HepG2 (cell line): ENCODE results near the gene CTAG2. TPM values are rescaled to one million over a fixed set of nuclear protein-coding genes. Genes with fewer than 3 reads are reported as not detected.

Experiments
- ATAC-seq: fragments of 200-7000 bp; cut with Tn5 transposase; 3 replicates; pipeline ENCODE4 v1.9.1; 2020; ENCODE audit warnings: mild to moderate bottlenecking, moderate library complexity
- BruUV-seq: library from RNA; stranded (reverse); fragments of 400-500 nt; replicated peaks from 2 replicates; lab custom pipeline; 2021; lab: Mats Ljungman, UMichigan
- CTCF ChIA-PET: fragments of 300-600 bp; formaldehyde crosslinking; extraction: SDS; loops from one replicate; lab custom pipeline; 2021; ENCODE audit warnings: low total read pairs, inconsistent platforms, low intra/inter-chr PET ratio; lab: Yijun Ruan, JAX
- POLR2A ChIA-PET: fragments of 350-600 bp; sonication (Branson Sonifier 250); formaldehyde crosslinking; loops from one replicate; lab custom pipeline; 2020; ENCODE audit warnings: antibody characterized with exemption, inconsistent platforms; lab: Yijun Ruan, JAX
- DNase-seq: peaks from one replicate; pipeline ENCODE4 v3.0.0-alpha.2; 2015; ENCODE audit warnings: low spot score
- FAIRE-seq: peaks from 3 replicates; lab custom pipeline; 2011; peaks lifted over from hg19 to GRCh38; lab: Jason Lieb, UNC
- H2AFZ ChIP-seq: one replicate; pipeline ENCODE4 v1.6.1; 2011; ENCODE audit warnings: low read length, inconsistent platforms
- H3K27ac ChIP-seq: fragments of 300-600 bp; 3 replicates; pipeline ENCODE4 v1.8.0; 2011; ENCODE audit warnings: mixed run types, mild to moderate bottlenecking, mixed read lengths, low read length, inconsistent platforms; ENCODE audit not compliant: insufficient read depth; ENCODE audit errors: extremely low read length
- H3K27me3 ChIP-seq, 2 experiments: fragments of 200-600 bp in 1 of 2; 2 replicates in 1 of 2; 3 replicates in 1 of 2; pipeline versions ENCODE4 v1.6.0 to v1.8.0; 2011; ENCODE audit warnings: low read length in 2 of 2, mild to moderate bottlenecking in 2 of 2, moderate library complexity in 2 of 2, inconsistent platforms in 1 of 2; ENCODE audit not compliant: insufficient read depth in 2 of 2, control insufficient read depth in 1 of 2
- H3K36me3 ChIP-seq, 2 experiments: fragments of 200-600 bp in 1 of 2; replicated peaks in 1 of 2; 2 replicates in 1 of 2; 3 replicates in 1 of 2; pipeline versions ENCODE4 v1.5.1 to v1.8.0; 2011; ENCODE audit warnings: low read length in 2 of 2, inconsistent platforms in 1 of 2; ENCODE audit not compliant: insufficient read depth in 2 of 2, control insufficient read depth in 1 of 2
- H3K4me1 ChIP-seq: 2 replicates; pipeline ENCODE4 v1.5.1; 2012; ENCODE audit warnings: low read length, inconsistent platforms; ENCODE audit not compliant: insufficient read depth
- H3K4me2 ChIP-seq: 2 replicates; pipeline ENCODE4 v1.6.0; 2011; ENCODE audit warnings: low read depth, low read length, inconsistent platforms
- H3K4me3 ChIP-seq, 3 experiments: fragments of 200-600 bp in 1 of 3; sonication (generic), shearing (Covaris generic) in 1 of 3; replicated peaks in 1 of 3; 2 replicates each; pipeline ENCODE4 v1.5.1; 2011 to 2016; ENCODE audit warnings: low read length in 3 of 3, inconsistent platforms in 2 of 3, low read depth in 2 of 3, mild to moderate bottlenecking in 2 of 3, control low read depth in 1 of 3, mixed read lengths in 1 of 3; ENCODE audit not compliant: insufficient read depth in 1 of 3
- H3K79me2 ChIP-seq: one replicate; pipeline ENCODE4 v1.6.1; 2011; ENCODE audit warnings: low read length, inconsistent platforms; ENCODE audit not compliant: insufficient read depth
- H3K9ac ChIP-seq: 2 replicates; pipeline ENCODE4 v1.6.0; 2011; ENCODE audit warnings: mild to moderate bottlenecking, low read depth, low read length, inconsistent platforms; ENCODE audit not compliant: insufficient read depth
- H3K9me3 ChIP-seq: 2 replicates; pipeline ENCODE4 v1.5.1; 2012; ENCODE audit warnings: mild to moderate bottlenecking, low read length
- H4K20me1 ChIP-seq: 2 replicates; pipeline ENCODE4 v1.6.0; 2011; ENCODE audit warnings: inconsistent platforms, mild to moderate bottlenecking, low read length, moderate library complexity; ENCODE audit not compliant: insufficient read depth
- DNMT3B ChIP-seq: conservative IDR thresholded peaks from 2 replicates; pipeline ENCODE4 v1.6.1; 2016; ENCODE audit warnings: missing biosample characterization, control low read depth
- HNF1A ChIP-seq, 2 experiments: sonication (generic) in 1 of 2; formaldehyde crosslinking in 1 of 2; IDR thresholded peaks; 2 replicates each; pipeline versions ENCODE4 v1.4.0 to v1.6.1; 2016 to 2020; ENCODE audit warnings: borderline replicate concordance in 1 of 2, low read depth in 1 of 2, mild to moderate bottlenecking in 1 of 2, missing genetic modification reagents in 1 of 2
- IKZF5 ChIP-seq: IDR thresholded peaks from 2 replicates; pipeline ENCODE4 v1.6.1; 2018; ENCODE audit warnings: missing genetic modification reagents, mild to moderate bottlenecking, missing compliant biosample characterization
- WGBS: methylation state at CpG from one replicate; pipeline ENCODE4 v1.1.6; 2017; ENCODE audit warnings: low lambda C conversion rate; 5-methylcytosine and 5-hydroxymethylcytosine counted together
- in situ Hi-C: cut with HindIII; loops from 2 replicates; pipeline ENCODE4 v1.10.0; 2017; ENCODE audit warnings: low pct_unique_long_range_greater_than_20kb; ENCODE audit not compliant: extremely low pct_ligation_motif_present
- intact Hi-C: fragments of 100-400 bp; cut with micrococcal nuclease; formaldehyde crosslinking; loops from one replicate; pipeline ENCODE4 v1.10.0; 2022; ENCODE audit not compliant: unreplicated experiment
- polyA plus RNA-seq, 8 experiments: library from polyadenylated mRNA; depleted of rRNA in 3 of 8; stranded (reverse) in 7 of 8; unstranded in 1 of 8; fragments of >200 nt; fragmentation: Illumina TruSeq in 4 of 8; extraction: Trizol in 4 of 8; gene quantifications; 2 replicates each; pipeline versions ENCODE4 v1.2.1 to v1.2.3, GENCODE V29; 2011 to 2016; ENCODE audit warnings: low read depth in 4 of 8, missing spikeins in 1 of 8, mixed read lengths in 1 of 8; ENCODE audit not compliant: insufficient read depth in 1 of 8
- total RNA-seq, 5 experiments: library from RNA; depleted of rRNA; stranded (reverse); fragments of >200 nt; fragmentation: Illumina TruSeq; extraction: Trizol; gene quantifications; 2 replicates each; pipeline ENCODE4 v1.2.3, GENCODE V29; 2016; ENCODE audit warnings: low read depth in 1 of 5

CTAG2 gene
- total and polyA plus RNA-seq, 2 of the 13 experiments (the other 11 are each of a cell fraction or from before 2014, with no cell fraction given) = not detected

- H3K36me3 ChIP-seq = no peaks in the 10 kb centered on the region
- H3K4me1 ChIP-seq = no peaks in the 10 kb centered on the region
- H3K4me2 ChIP-seq = no peak overlapping the region
- POLR2A ChIA-PET = no interaction called here
- WGBS = 23% methylated on average over 4 of the region's 4 CpGs
- H2AFZ ChIP-seq = no peak overlapping the region
- BruUV-seq = no TSS peak
- no peak overlapping the region for H3K9ac ChIP-seq
- CTCF ChIA-PET = no interaction called here
- no peaks in the 10 kb centered on the region; a peak in 1 of 5 replicates for H3K27me3 ChIP-seq
- H4K20me1 ChIP-seq = no peaks in the 10 kb centered on the region
- no peaks in the 10 kb centered on the region for H3K9me3 ChIP-seq
- intact Hi-C loops (no loop called here), in situ Hi-C loops (no loop called here)
- no peak for FAIRE-seq
- H3K4me3 ChIP-seq = no peak overlapping the region
- no peak for DNase-seq
- ATAC-seq = no peak
- H3K79me2 ChIP-seq = no peaks in the 10 kb centered on the region
- no peak overlapping the region for H3K27ac ChIP-seq
- TF ChIP-seq DNMT3B (CRISPR knock-in tag) (no peak), HNF1A (IDR thresholded peaks at IDR 0.05; ENCODE audit: low read depth) (no peak), HNF1A (CRISPR knock-in tag; IDR thresholded peaks at IDR 0.05; ENCODE audit: borderline replicate concordance) (no peak), IKZF5 (CRISPR knock-in tag) (no peak)
These were observed 7.8 kb upstream of the CTAG2 start for GRCh38 chrX:154661170-154661569.
